GM18507 (cell line): Measurements from ENCODE around the gene CCDC40.
"Not testable (repeated sequence)": the region's sequence is repeated elsewhere in the genome, so short reads cannot be mapped to it uniquely, and the experiment has no call there.

Experiments used
- DNase-seq: peaks from one replicate; pipeline ENCODE4 v3.0.0; 2011; ENCODE audit warnings: low read depth; ENCODE audit not compliant: insufficient read length; ENCODE audit errors: extremely low spot score
- FAIRE-seq: peaks from 2 replicates; lab custom pipeline; 2011; peaks lifted over from hg19 to GRCh38; lab: Jason Lieb, UNC

The CCDC40 gene

GRCh38 chr17:80035937-80036714 is at the start of gene CCDC40:
Gene CCDC40 (plus strand): TSS chr17:80036642. CDS start chr17:80036663, 21 bp downstream.
- DNase-seq (peak; percentile 70), FAIRE-seq (no peak)

GRCh38 chr17:79987187-79987934 is 49.1 kb upstream of the CCDC40 start:
- DNase-seq, result no peak
- no peak for FAIRE-seq

GRCh38 chr17:79987935-79988184 is 48.6 kb upstream of the CCDC40 start:
- FAIRE-seq (no peak), DNase-seq (no peak)

- DNase-seq, result no peak
- FAIRE-seq, result no peak
Observed at GRCh38 chr17:79988185-79988971, 48.1 kb upstream of the CCDC40 start.

GRCh38 chr17:79989106-79989835 is 47.2 kb upstream of the CCDC40 start:
- no peak for FAIRE-seq
- no peak for DNase-seq

- no peak for FAIRE-seq
Observed at GRCh38 chr17:79990051-79990592, 46.3 kb upstream of the CCDC40 start.

GRCh38 chr17:79990704-79991103 is 45.7 kb upstream of the CCDC40 start:
- FAIRE-seq (no peak), DNase-seq (no peak)

More at GRCh38 chr17:79990051-79990592, 46.3 kb upstream of the CCDC40 start:
- no peak for DNase-seq

- no peak for FAIRE-seq
- DNase-seq, result peak; percentile 43
Observed at GRCh38 chr17:79991140-79991923, 45.1 kb upstream of the CCDC40 start.

- DNase-seq (no peak), FAIRE-seq (no peak)
Observed at GRCh38 chr17:79991924-79992648, 44.4 kb upstream of the CCDC40 start.

GRCh38 chr17:79992649-79993389 is 43.6 kb upstream of the CCDC40 start:
- FAIRE-seq (no peak), DNase-seq (no peak)

GRCh38 chr17:79993390-79994227 is 42.8 kb upstream of the CCDC40 start:
- FAIRE-seq (no peak), DNase-seq (no peak)

- not testable (repeated sequence) for DNase-seq, FAIRE-seq
Observed at GRCh38 chr17:79994228-79994569, 42.2 kb upstream of the CCDC40 start.

GRCh38 chr17:79994602-79995001 is 41.8 kb upstream of the CCDC40 start:
- no peak for DNase-seq

GRCh38 chr17:79995696-79996095 is 40.7 kb upstream of the CCDC40 start:
- no peak for FAIRE-seq
- DNase-seq, result no peak

More at GRCh38 chr17:79994602-79995001, 41.8 kb upstream of the CCDC40 start:
- FAIRE-seq, result no peak

- FAIRE-seq, result no peak
- no peak for DNase-seq
Observed at GRCh38 chr17:79996291-79996690, 40.2 kb upstream of the CCDC40 start.

GRCh38 chr17:79997011-79997660 is 39.3 kb upstream of the CCDC40 start:
- peak; percentile 60 for FAIRE-seq
- no peak for DNase-seq
